Hepatocyte (in vitro differentiated cells): ENCODE results near the gene REXO1.

Experiments used
- CTCF ChIP-seq: fragments of 200-600 bp; sonication (generic); IDR thresholded peaks from 2 replicates; pipeline ENCODE4 v1.5.1; 2016; ENCODE audit warnings: antibody characterized with exemption, mild to moderate bottlenecking; ENCODE audit not compliant: poor library complexity
- EZH2phosphoT487 ChIP-seq: fragments of 200-600 bp; sonication (generic); IDR thresholded peaks from one replicate; pipeline ENCODE4 v1.6.1; 2018; ENCODE audit warnings: antibody characterized with exemption, mild to moderate bottlenecking, low read depth, moderate library complexity; ENCODE audit not compliant: unreplicated experiment, severe bottlenecking

DNA sequence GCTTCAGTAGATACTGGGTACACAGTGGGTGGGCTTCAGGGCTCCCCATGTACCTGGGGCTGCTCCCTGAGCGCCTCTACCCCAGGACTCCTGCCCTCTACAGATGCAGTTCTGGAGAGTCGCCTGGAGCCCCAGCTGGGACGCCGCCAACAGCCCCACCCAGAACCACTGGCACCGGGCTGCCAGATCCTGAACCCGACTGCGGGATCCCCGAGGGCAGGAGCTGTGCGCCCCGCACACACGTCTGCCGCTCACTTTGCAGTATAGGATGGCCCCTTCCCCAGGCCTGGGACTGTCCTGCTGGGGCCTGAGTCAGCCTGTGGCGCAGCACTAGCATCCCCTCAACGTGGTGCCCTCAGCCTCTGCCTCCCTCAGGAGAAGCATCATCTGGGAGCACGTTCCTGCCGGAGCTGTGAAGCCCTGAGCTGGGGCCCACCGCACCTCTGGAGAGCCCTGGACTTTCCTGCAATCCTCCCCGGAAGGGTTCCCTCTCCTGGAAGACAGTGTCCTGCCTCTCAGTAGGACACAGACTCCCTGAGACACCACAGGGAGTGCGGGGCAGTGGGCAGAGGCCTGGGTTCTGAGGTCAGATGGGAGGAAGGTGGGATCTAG, 3.7 kb downstream of the REXO1 start:
- no peak for TF ChIP-seq EZH2phosphoT487
- no peak for TF ChIP-seq CTCF
